Panc1 (cell line): Measurements from ENCODE around the gene TRIOBP. TPM values are rescaled to one million over a fixed set of nuclear protein-coding genes. Genes with fewer than 3 reads are reported as not detected.

Experiments
- ATAC-seq: fragments of 200-7000 bp; cut with Tn5 transposase; 2 replicates; pipeline ENCODE4 v1.9.1; 2020; ENCODE audit warnings: mild to moderate bottlenecking, moderate library complexity
- BruUV-seq: library from RNA; stranded (reverse); fragments of 400-500 nt; replicated peaks from 2 replicates; lab custom pipeline; 2021; lab: Mats Ljungman, UMichigan
- CTCF ChIA-PET: fragments of 300-600 bp; sonication (Branson Sonifier 250); formaldehyde crosslinking; loops from one replicate; lab custom pipeline; 2022; ENCODE audit warnings: antibody characterized with exemption; lab: Charles Lee
- POLR2A ChIA-PET: fragments of 300-600 bp; sonication (Branson Sonifier 250); formaldehyde crosslinking; loops from one replicate; lab custom pipeline; 2022; ENCODE audit warnings: antibody characterized with exemption; lab: Charles Lee
- DNase-seq: peaks from one replicate; pipeline ENCODE4 v3.0.0-alpha.2; 2010; ENCODE audit warnings: low read depth, low spot score
- H3K27ac ChIP-seq: 2 replicates; pipeline ENCODE4 v1.5.1; 2011; ENCODE audit warnings: mild to moderate bottlenecking, low read length, inconsistent platforms
- H3K27me3 ChIP-seq: fragments of 200-500 bp; sonication (Bioruptor generic); 2 replicates; pipeline ENCODE4 v1.6.0; 2014; ENCODE audit warnings: low read length, inconsistent platforms; ENCODE audit not compliant: control insufficient read depth, insufficient read depth
- H3K36me3 ChIP-seq: fragments of 200-500 bp; sonication (Bioruptor generic); 2 replicates; pipeline ENCODE4 v1.5.1; 2014; ENCODE audit warnings: inconsistent platforms, mild to moderate bottlenecking, low read length, moderate library complexity; ENCODE audit not compliant: control insufficient read depth, insufficient read depth
- H3K4me1 ChIP-seq: 2 replicates; pipeline ENCODE4 v1.5.1; 2011; ENCODE audit warnings: inconsistent platforms, mild to moderate bottlenecking, low read length, moderate library complexity; ENCODE audit not compliant: control insufficient read depth, insufficient read depth
- H3K4me3 ChIP-seq, 2 experiments: 2 replicates each; pipeline ENCODE4 v1.5.1; 2011 to 2012; ENCODE audit warnings: low read depth in 2 of 2, low read length in 2 of 2, mild to moderate bottlenecking in 2 of 2, inconsistent platforms in 1 of 2, moderate library complexity in 1 of 2
- H3K9me3 ChIP-seq: fragments of 200-500 bp; sonication (Bioruptor generic); 2 replicates; pipeline ENCODE4 v1.5.1; 2014; ENCODE audit warnings: low read depth, mild to moderate bottlenecking, inconsistent platforms, low read length, moderate library complexity; ENCODE audit not compliant: control insufficient read depth, insufficient read depth
- POLR2AphosphoS5 ChIP-seq: IDR thresholded peaks from 2 replicates; pipeline ENCODE4 v1.6.1; 2012; ENCODE audit warnings: mild to moderate bottlenecking, low read depth, low read length, moderate library complexity
- SIN3A ChIP-seq: IDR thresholded peaks from 2 replicates; pipeline ENCODE4 v1.6.1; 2012; ENCODE audit warnings: low read depth, mild to moderate bottlenecking, low read length, moderate library complexity, borderline replicate concordance; ENCODE audit not compliant: insufficient read depth
- TCF7L2 ChIP-seq: IDR thresholded peaks from 2 replicates; pipeline ENCODE4 v1.6.1; 2011; ENCODE audit warnings: mild to moderate bottlenecking, low read depth, low read length, inconsistent platforms
- in situ Hi-C: cut with HindIII; loops from 2 replicates; pipeline ENCODE4 v1.10.0; 2016; ENCODE audit warnings: low sequenced_read_pairs, low pct_unique_long_range_greater_than_20kb
- intact Hi-C: fragments of 100-400 bp; cut with micrococcal nuclease; formaldehyde crosslinking; loops from one replicate; pipeline ENCODE4 v1.10.0; 2022; ENCODE audit not compliant: unreplicated experiment
- total RNA-seq: library from RNA; stranded (reverse); gene quantifications from one replicate; pipeline ENCODE4 v1.2.1, GENCODE V29; 2021; ENCODE audit not compliant: unreplicated experiment
- TF ChIP-seq, protein P1 (sequence below), 2 experiments: IDR thresholded peaks; 2 replicates each; pipeline ENCODE4 v1.6.1; 2011 to 2012; ENCODE audit warnings: low read depth in 2 of 2, control low read depth in 1 of 2, low read length in 1 of 2, mild to moderate bottlenecking in 1 of 2, moderate library complexity in 1 of 2; ENCODE audit not compliant: insufficient read depth in 1 of 2
- TF ChIP-seq, protein P2 (sequence below): fragments of 450-650 bp; IDR thresholded peaks from 2 replicates; pipeline ENCODE4 v1.5.1; 2017; ENCODE audit warnings: mild to moderate bottlenecking

Gene TRIOBP
- total RNA-seq, 1 experiment from 2014 or later = 50.5 TPM

DNA sequence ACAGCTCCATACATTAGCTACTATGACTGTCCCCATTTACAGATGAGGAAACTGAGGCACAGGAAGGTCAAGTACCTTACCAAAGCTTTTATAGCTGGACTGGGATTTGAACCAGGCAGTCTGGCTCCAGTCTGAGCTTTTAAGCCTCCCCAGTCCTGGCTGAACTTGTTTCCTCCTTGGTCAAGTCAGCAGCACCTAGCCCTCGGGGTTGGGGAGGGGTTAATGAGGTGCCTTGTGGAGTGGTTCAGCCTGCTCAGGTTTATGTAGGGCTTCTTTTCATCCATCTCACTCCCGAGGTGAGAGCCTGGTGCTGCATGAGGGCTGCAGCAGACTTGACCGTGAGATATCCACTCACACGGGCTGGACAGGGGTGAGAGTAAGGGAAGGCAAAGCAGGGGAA, 74.2 kb downstream of the TRIOBP start:
- no peak for ATAC-seq
- DNase-seq = no peak
- in situ Hi-C loops (no loop called here), intact Hi-C loops (no loop called here)
- Histone ChIP-seq H3K4me3 (no peak overlapping the region), H3K27ac (no peak overlapping the region), H3K9me3 (no peaks in the 10 kb centered on the region), H3K4me1 (peaks cover 1% of the 10 kb centered on the region; the same call in 1 of the 2 replicates), H3K27me3 (no peaks in the 10 kb centered on the region), H3K36me3 (no peaks in the 10 kb centered on the region)
- TF ChIP-seq, protein P1, sequence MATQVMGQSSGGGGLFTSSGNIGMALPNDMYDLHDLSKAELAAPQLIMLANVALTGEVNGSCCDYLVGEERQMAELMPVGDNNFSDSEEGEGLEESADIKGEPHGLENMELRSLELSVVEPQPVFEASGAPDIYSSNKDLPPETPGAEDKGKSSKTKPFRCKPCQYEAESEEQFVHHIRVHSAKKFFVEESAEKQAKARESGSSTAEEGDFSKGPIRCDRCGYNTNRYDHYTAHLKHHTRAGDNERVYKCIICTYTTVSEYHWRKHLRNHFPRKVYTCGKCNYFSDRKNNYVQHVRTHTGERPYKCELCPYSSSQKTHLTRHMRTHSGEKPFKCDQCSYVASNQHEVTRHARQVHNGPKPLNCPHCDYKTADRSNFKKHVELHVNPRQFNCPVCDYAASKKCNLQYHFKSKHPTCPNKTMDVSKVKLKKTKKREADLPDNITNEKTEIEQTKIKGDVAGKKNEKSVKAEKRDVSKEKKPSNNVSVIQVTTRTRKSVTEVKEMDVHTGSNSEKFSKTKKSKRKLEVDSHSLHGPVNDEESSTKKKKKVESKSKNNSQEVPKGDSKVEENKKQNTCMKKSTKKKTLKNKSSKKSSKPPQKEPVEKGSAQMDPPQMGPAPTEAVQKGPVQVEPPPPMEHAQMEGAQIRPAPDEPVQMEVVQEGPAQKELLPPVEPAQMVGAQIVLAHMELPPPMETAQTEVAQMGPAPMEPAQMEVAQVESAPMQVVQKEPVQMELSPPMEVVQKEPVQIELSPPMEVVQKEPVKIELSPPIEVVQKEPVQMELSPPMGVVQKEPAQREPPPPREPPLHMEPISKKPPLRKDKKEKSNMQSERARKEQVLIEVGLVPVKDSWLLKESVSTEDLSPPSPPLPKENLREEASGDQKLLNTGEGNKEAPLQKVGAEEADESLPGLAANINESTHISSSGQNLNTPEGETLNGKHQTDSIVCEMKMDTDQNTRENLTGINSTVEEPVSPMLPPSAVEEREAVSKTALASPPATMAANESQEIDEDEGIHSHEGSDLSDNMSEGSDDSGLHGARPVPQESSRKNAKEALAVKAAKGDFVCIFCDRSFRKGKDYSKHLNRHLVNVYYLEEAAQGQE (IDR thresholded peaks at IDR 0.05; ENCODE audit: insufficient read depth in 1 of 2, low read depth in 2 of 2, low read length in 1 of 2) = no peak
- no peak for TF ChIP-seq TCF7L2
- TF ChIP-seq, protein P2, sequence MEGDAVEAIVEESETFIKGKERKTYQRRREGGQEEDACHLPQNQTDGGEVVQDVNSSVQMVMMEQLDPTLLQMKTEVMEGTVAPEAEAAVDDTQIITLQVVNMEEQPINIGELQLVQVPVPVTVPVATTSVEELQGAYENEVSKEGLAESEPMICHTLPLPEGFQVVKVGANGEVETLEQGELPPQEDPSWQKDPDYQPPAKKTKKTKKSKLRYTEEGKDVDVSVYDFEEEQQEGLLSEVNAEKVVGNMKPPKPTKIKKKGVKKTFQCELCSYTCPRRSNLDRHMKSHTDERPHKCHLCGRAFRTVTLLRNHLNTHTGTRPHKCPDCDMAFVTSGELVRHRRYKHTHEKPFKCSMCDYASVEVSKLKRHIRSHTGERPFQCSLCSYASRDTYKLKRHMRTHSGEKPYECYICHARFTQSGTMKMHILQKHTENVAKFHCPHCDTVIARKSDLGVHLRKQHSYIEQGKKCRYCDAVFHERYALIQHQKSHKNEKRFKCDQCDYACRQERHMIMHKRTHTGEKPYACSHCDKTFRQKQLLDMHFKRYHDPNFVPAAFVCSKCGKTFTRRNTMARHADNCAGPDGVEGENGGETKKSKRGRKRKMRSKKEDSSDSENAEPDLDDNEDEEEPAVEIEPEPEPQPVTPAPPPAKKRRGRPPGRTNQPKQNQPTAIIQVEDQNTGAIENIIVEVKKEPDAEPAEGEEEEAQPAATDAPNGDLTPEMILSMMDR = no peak
- TF ChIP-seq POLR2AphosphoS5 = no peak
- TF ChIP-seq SIN3A = no peak
- ChIA-PET POLR2A (no interaction called here), CTCF (no interaction called here)
- no TSS peak for BruUV-seq

DNA sequence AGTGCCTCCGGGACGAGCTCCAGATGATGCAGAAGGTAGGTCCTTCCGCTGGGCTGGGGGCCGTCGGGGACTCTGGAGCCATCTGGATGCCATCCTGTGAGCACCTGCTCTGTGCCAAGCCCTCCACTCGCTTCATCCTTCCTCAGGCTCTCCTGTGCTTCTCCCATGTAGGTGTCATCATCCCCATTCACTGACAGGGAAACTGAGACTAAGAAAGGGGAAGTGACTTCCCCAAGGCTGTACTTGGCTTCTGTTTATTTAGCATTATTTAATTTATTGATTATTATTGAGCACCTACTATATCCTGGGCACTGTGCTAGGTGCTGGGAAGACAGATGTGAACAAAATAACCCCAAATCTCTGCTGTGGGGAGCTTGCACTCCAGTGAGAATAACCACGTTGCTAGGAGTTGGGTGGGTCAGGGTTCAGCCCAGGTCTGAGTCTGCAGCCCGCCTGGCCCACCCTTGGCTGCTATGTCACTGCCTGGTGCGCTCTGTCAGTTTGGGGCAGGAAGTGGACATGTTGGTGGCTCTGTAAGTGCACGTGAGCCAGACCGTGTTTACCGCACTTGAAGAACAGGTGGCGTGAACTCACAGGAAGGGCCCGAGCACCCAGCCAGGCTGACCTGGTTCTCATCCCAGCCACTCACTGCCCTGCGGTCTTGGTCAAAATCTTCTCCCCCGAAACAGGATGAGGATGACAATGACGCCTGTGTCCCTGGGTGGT, 75.0 kb downstream of the TRIOBP start:
- H3K4me3 ChIP-seq = no peak overlapping the region
- no peaks in the 10 kb centered on the region for H3K36me3 ChIP-seq
- ATAC-seq = no peak
- CTCF ChIA-PET = no interaction called here
- no peak overlapping the region for H3K27ac ChIP-seq
- no peak for DNase-seq
- no peak for TF ChIP-seq SIN3A
- TF ChIP-seq, protein P1 (IDR thresholded peaks at IDR 0.05; ENCODE audit: insufficient read depth in 1 of 2, low read depth in 2 of 2, low read length in 1 of 2) = no peak
- TF ChIP-seq POLR2AphosphoS5 = no peak
- TF ChIP-seq TCF7L2 = no peak
- TF ChIP-seq, protein P2 = no peak
- POLR2A ChIA-PET = no interaction called here
- intact Hi-C loops = no loop called here
- no peaks in the 10 kb centered on the region for H3K9me3 ChIP-seq
- no TSS peak for BruUV-seq
- H3K4me1 ChIP-seq = peaks cover 7% of the 10 kb centered on the region
- H3K27me3 ChIP-seq = no peaks in the 10 kb centered on the region
- in situ Hi-C loops = no loop called here
